Measurements from ENCODE around the gene PXDN. TPM values are rescaled to one million over a fixed set of nuclear protein-coding genes. Genes with fewer than 3 reads are reported as not detected.

PXDN gene
- total and polyA plus RNA-seq, 8 donors, result 3.3 to 71.6 (median 28.0) TPM

DNA sequence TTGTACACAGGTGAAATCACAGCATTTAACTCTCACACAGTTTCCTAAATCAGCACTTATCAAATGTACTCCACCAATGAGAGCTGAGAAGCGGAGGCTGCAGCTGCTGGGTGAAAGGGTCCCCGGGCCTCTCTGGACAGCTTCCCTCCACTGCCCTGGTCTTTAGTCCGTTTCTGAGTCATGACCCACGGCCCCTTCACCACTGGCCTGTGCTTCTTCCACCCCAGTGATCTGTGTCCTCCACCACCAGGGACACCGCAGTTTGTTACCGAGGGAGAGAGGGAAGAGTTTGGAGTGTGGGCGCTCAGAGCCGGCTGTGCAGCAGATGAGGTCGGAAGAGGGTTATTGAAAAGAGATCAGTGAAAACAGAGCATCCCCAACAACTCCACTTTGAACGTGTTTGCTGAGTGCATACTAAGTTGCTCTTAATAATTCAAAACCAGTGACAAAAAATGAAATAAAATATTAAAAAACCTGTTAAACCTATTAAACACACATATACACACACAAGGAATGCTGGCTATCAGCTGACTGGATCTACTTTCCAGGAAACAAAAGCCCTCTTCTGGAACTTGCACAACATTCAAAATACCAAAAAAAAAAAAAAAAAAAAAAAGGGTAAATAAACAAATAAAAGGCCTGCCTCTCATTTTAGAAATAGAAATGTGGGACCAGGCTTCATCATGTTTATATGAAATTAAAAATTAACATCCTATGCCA lies 54.1 kb downstream of the PXDN start:
- Histone ChIP-seq H3K27me3 (no peaks in the 10 kb centered on the region), H3K4me1 (peaks cover 0 to 13% (median 0%) of the 10 kb centered on the region in 4 donors), H3K4me3 (no peak overlapping the region), H3K9me3 (no peaks in the 10 kb centered on the region), H3K36me3 (peaks cover 0 to 30% (median 20%) of the 10 kb centered on the region in 4 donors), H3K27ac (no peak overlapping the region)
- intact Hi-C loops (cut with DNase I; ENCODE audit: low total_unique reads), result no loop called here
- 50 to 67% (median 58%) methylated on average over 10 of the region's 10 CpGs for WGBS, 5 donors
- TF ChIP-seq, protein P1, sequence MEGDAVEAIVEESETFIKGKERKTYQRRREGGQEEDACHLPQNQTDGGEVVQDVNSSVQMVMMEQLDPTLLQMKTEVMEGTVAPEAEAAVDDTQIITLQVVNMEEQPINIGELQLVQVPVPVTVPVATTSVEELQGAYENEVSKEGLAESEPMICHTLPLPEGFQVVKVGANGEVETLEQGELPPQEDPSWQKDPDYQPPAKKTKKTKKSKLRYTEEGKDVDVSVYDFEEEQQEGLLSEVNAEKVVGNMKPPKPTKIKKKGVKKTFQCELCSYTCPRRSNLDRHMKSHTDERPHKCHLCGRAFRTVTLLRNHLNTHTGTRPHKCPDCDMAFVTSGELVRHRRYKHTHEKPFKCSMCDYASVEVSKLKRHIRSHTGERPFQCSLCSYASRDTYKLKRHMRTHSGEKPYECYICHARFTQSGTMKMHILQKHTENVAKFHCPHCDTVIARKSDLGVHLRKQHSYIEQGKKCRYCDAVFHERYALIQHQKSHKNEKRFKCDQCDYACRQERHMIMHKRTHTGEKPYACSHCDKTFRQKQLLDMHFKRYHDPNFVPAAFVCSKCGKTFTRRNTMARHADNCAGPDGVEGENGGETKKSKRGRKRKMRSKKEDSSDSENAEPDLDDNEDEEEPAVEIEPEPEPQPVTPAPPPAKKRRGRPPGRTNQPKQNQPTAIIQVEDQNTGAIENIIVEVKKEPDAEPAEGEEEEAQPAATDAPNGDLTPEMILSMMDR (IDR thresholded peaks at IDR 0.05), result no peak
- TF ChIP-seq POLR2A (IDR thresholded peaks at IDR 0.05) (no peak), EP300 (IDR thresholded peaks at IDR 0.05) (no peak), POLR2AphosphoS5 (IDR thresholded peaks at IDR 0.05) (no peak)
- DNase-seq, result no peak

DNA sequence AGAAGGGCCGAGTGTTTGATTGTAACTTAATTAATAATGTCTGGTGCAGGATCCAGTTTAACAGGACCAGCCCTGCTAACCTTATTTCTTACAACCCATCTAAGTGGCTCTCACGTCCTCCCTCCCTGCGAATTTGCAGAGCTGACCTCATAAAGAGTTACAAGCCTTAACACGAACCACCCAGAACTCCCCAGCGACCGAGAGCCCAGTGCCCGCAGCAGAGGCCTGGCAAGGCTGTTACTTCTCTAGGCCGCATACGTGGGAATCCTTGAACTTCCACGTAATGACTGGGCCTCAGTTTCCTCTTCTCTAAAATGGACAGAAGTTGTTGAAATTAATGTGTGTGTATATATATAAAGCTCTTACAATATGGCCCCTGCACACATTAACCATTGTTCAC lies 55.5 kb downstream of the PXDN start:
- Histone ChIP-seq H3K9me3 (no peaks in the 10 kb centered on the region), H3K4me3 (no peak overlapping the region), H3K27me3 (no peaks in the 10 kb centered on the region), H3K27ac (no peak overlapping the region), H3K36me3 (peaks cover 0 to 30% (median 22%) of the 10 kb centered on the region in 4 donors), H3K4me1 (peaks cover 0 to 13% (median 0%) of the 10 kb centered on the region in 4 donors)
- intact Hi-C loops (cut with DNase I; ENCODE audit: low total_unique reads), result no loop called here
- 89 to 96% (median 91%) methylated on average over 10 of the region's 10 CpGs for WGBS, 5 donors
- TF ChIP-seq, protein P1 (IDR thresholded peaks at IDR 0.05), result no peak
- TF ChIP-seq POLR2AphosphoS5 (IDR thresholded peaks at IDR 0.05) (no peak), POLR2A (IDR thresholded peaks at IDR 0.05) (no peak), EP300 (IDR thresholded peaks at IDR 0.05) (no peak)
- no peak for DNase-seq

DNA sequence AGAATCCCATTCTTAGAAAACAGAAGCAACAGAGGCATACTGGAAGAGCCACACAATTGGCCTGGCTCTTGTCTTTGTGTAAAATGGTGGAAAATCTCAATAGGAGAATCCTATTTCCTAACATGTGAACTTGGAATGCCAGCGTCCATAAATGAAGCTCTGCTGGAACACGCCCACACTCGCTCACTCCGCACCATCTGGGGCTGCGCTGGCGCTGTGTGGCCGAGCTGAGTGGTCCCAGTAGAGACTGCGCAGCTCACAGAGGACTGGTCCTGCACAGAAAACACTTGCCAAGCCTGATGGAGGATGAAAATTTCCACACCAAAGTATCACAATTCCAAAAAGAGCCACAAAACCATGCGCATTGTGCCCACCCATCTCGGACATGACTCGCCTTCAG lies 56.2 kb downstream of the PXDN start:
- Histone ChIP-seq H3K9me3 (no peaks in the 10 kb centered on the region), H3K27ac (no peak overlapping the region), H3K4me1 (peaks cover 0 to 13% (median 0%) of the 10 kb centered on the region in 4 donors), H3K27me3 (no peaks in the 10 kb centered on the region), H3K4me3 (no peak overlapping the region), H3K36me3 (peaks cover 0 to 30% (median 22%) of the 10 kb centered on the region in 4 donors)
- DNase-seq, result no peak
- intact Hi-C loops (cut with DNase I; ENCODE audit: low total_unique reads), result no loop called here
- WGBS, 5 donors, result 91 to 95% (median 93%) methylated on average over 11 of the region's 11 CpGs
- TF ChIP-seq POLR2A (IDR thresholded peaks at IDR 0.05) (no peak), POLR2AphosphoS5 (IDR thresholded peaks at IDR 0.05) (no peak), EP300 (IDR thresholded peaks at IDR 0.05) (no peak)
- TF ChIP-seq, protein P1 (IDR thresholded peaks at IDR 0.05), result no peak

DNA sequence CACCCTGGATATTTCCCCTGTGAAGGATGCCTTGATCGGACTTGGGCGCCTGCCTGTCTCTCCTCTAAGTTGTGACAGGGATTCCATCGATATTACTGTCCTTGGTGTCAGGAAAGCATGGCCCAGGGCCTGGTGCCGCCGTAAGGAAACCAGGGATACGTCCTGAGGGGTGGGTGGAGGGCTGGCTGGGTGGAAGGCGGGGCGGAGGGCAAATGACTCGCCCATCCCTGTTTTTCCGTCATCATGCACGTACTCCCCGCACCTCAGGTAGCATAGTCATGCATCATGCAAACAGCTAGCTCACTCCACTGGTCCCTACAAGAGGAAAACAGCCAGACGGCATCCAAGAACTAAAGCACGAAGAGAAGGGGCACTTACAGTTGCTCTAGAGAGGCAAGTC lies 57.1 kb downstream of the PXDN start:
- no peaks in the 10 kb centered on the region for H3K9me3 ChIP-seq
- peaks cover 0 to 13% (median 0%) of the 10 kb centered on the region in 4 donors for H3K4me1 ChIP-seq
- TF ChIP-seq POLR2AphosphoS5 (IDR thresholded peaks at IDR 0.05), result no peak
- TF ChIP-seq, protein P1 (IDR thresholded peaks at IDR 0.05), result no peak
- no peak for TF ChIP-seq EP300 (IDR thresholded peaks at IDR 0.05)
- no peak for TF ChIP-seq POLR2A (IDR thresholded peaks at IDR 0.05)
- H3K4me3 ChIP-seq, result no peak overlapping the region
- no peak for DNase-seq
- H3K36me3 ChIP-seq, result peaks cover 0 to 28% (median 21%) of the 10 kb centered on the region in 4 donors
- H3K27me3 ChIP-seq, result no peaks in the 10 kb centered on the region
- intact Hi-C loops (cut with DNase I; ENCODE audit: low total_unique reads), result no loop called here
- WGBS, 5 donors, result 64 to 85% (median 75%) methylated on average over 14 of the region's 14 CpGs
- H3K27ac ChIP-seq, result no peak overlapping the region

Measured in stomach (tissue), 9 donors.